ENCODE measurements around the gene RPRD2.

DNA sequence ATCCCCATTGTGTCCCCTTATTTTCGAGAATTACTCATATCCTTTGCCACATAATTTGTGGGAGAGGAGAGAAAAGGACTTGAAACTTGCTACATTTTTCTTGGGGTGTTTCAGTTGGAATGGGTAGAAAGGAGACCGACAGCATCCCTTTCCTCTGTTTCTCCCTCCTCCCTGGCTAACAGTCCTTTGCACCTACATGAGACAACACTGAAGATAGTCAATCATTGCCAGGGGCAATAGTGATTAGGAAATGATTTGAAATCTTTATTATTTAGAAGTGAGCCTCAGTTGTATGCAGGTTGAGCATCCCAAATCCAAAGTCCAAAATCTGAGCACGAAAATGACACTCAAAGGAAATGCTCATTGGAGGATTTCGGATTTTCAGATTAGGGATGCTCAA lies 115.4 kb downstream of the RPRD2 start:
- TF ChIP-seq, protein P1, sequence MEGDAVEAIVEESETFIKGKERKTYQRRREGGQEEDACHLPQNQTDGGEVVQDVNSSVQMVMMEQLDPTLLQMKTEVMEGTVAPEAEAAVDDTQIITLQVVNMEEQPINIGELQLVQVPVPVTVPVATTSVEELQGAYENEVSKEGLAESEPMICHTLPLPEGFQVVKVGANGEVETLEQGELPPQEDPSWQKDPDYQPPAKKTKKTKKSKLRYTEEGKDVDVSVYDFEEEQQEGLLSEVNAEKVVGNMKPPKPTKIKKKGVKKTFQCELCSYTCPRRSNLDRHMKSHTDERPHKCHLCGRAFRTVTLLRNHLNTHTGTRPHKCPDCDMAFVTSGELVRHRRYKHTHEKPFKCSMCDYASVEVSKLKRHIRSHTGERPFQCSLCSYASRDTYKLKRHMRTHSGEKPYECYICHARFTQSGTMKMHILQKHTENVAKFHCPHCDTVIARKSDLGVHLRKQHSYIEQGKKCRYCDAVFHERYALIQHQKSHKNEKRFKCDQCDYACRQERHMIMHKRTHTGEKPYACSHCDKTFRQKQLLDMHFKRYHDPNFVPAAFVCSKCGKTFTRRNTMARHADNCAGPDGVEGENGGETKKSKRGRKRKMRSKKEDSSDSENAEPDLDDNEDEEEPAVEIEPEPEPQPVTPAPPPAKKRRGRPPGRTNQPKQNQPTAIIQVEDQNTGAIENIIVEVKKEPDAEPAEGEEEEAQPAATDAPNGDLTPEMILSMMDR (IDR thresholded peaks at IDR 0.05; ENCODE audit: insufficient read depth, low read length): no peak
- TF ChIP-seq GABPA (IDR thresholded peaks at IDR 0.05; ENCODE audit: low read depth): no peak
